Activated CD4-positive, alpha-beta T cell treated with anti-CD3 and anti-CD28 coated beads for 4 hours (primary cell): ENCODE measurements around the gene MXI1.

Experiments
- DNase-seq, 2 donors: peaks; one replicate each; pipeline ENCODE4 v3.0.0-alpha.2; 2020

The MXI1 gene

GRCh38 chr10:110207011-110207804, at the start of gene MXI1:
TSS of gene MXI1 (plus strand) at chr10:110207605. CDS start at chr10:110207809, 204 bp downstream.
- DNase-seq = peak; percentile 27 to 37

DNA sequence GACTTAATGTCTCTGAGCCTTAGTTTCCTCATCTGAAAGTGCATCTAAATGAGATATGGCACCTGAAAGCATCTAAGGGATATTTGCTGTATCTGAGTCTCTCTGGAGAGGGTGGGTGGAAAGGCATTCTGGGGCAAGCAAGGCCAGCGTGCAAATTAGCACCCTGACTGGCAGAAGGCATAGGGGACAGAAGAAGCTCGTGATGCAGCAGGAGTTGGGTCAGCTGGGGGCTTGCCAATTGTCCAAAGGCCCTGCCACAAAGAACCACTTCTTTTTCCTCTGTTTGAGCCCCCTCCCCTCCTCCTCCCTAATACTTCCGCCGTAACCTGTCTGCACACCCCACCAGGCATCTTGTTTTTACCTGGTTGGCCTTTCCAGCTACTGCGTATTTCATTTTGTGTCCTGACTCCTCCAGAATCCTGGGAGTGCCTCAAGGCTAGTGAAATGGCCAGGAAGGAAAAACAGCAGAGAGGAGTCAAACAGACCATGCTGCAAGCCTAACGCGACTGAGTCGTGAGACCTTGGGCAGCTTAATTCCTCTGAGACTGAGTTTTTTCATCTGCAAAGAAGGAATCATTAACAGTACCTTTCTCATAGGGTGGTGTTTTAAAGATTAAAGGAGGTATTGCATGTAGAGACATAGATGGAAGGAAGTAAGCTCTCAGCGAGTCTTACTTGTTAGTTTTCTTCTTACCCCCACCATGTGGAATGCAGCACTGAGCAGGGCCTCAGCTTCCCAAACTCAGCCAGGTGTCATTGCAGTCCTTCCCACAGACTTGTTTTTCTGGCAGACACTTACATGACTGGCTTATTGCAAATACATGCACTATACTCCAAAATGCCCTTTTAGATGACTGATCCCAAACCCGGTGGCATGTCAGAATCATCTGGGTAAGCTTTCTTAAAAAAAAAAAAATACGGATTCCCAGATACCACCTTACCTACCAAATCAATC, 49.1 kb upstream of the MXI1 start:
- no peak for DNase-seq

DNA sequence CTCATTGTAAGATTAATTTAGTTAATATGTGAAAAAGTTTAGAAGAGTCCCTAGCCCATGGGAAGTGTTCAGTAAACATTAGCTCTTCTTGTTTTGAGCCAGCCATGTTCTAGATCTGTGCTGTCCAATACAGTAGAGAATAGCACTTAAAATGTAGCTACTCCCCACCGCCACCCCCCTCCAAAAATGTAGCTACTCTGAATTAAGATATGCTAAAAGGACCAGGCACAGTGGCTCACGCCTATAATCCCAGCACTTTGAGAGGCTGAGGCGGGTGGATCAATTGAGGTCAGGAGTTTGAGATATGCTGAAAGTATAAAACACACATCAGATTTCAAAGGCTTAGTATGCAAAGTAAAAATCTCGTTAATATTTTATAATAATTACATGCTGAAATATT, 47.3 kb upstream of the MXI1 start:
- DNase-seq = no peak

DNA sequence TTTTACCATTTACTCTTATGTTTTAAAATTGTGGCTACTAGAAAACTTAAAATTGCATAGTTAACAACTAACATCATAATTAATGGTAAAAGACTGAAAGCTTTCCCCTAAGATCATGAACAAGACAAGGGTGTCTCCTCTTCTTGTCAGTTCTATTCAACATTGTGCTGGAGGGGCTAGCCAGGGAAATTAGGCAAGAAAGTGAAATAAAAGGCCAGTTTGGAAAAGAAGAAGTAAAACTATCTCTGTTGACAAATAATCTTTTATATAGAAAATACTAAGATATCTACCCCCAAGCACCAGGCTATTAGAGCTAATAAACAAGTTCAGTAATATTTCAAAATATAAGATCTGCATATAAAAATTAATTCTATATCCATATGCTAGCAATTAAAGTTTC, 46.9 kb upstream of the MXI1 start:
- DNase-seq = no peak

DNA sequence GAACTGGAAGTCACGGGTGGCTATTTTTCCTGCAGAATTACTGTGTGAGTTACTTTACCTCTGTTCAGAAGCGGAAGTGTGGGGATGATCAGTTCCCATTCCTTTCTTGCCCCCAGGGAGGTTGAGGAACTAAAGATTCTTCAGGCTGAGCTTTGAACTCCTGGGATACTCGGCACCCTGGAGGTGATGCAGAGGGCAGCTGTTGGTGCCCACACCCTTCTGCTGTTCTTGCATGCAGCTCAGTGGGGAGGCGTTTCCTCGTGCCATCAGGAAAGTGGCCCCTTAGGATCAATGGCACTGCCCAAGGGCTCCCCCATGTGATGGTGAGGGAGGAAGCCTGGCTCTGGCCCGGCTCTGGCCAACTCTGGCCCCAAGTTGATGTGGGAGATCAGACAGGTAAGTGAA, 44.7 kb upstream of the MXI1 start:
- DNase-seq = no peak

DNA sequence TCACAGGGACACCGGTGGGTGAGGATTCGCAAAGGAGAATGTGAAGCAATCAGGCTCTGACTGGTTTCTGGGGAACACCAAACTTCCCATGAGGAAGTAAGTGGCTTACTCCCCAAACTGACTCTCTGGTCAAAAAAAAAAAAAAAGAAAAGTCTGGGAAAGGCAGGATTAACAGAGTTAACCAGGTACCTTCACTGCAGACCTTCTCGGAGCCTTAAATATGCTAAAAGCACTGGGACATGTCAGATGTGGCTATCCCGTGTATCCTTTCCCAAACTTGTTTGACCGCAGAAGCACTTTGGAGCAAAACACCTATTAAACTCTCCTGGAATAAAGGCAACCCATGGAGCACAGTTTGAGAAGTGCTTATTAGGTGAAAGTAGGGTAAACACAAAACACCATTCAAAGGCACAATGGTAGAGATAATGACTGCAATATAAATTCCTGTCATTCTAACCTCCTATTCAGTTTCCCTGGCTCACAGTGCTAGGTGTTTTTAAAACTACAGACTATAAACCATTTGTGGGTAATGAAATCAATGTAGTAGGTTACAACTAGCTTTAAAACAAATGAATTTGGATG, 44.1 kb upstream of the MXI1 start:
- DNase-seq = no peak

GRCh38 chr10:110163841-110164240, 43.6 kb upstream of the MXI1 start:
- no peak for DNase-seq

- DNase-seq = no peak
Observed at GRCh38 chr10:110165239-110165638, 42.2 kb upstream of the MXI1 start.

- no peak for DNase-seq
Observed at GRCh38 chr10:110167149-110167548, 40.3 kb upstream of the MXI1 start.

GRCh38 chr10:110168601-110169481, 38.6 kb upstream of the MXI1 start:
- DNase-seq = no peak

GRCh38 chr10:110169586-110169985, 37.8 kb upstream of the MXI1 start:
- DNase-seq = no peak

GRCh38 chr10:110170142-110170971, 37.0 kb upstream of the MXI1 start:
- DNase-seq = no peak

DNA sequence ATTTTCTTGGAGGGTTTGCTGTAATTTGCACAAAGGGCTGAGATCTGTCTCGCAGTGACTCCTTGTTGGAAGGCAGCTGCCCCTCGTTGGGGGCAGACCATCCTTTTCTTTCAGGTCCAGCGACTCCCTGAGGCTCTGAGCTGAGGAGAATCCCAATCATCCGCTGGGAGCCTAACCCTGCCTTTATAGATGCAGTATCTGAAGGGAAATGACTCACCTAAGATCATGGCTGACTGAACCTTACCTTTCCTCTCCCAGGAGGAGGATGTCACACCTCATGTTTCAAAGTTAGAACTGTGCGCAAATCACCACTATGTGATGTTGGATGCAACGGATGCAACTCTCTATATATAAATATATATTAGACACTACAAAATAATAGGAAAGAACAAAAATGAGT, 36.4 kb upstream of the MXI1 start:
- no peak for DNase-seq

DNA sequence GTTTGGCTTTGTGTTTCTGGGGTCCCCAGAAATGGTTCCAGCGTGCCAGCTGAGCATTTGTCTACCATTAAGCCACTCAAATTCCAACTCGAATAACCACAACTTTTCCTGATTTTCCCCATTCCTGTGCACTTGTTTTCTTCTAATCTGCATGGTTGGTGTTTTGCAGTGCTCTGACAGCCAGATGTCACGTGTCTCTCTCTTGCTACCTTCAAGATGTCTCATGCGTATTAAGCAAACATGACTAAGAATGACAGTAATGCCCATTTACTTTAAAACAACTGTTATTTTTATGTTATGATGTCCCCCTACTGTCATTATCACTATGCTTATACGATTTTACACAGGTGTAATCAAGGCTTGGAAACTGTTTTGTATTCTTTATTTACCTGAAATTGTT, 35.2 kb upstream of the MXI1 start:
- no peak for DNase-seq

DNA sequence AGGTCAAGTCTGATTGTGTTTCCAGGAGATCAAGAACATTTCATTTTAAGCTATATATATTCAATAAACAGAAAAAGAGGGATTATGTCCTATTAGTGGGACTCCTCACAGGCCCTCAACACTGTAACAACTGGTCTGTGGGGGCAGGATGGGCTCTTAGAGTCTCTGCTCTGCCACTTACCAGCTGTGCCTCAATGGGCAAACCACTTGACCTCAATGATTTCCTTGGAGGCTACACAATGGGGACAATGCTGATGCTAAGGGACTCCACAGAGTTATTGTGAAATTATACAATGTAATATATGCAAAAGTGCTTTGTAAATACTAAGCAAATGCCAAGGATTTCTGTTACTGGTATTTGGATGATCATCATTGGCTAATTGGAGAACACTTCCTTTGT, 33.2 kb upstream of the MXI1 start:
- no peak for DNase-seq

GRCh38 chr10:110174816-110175215, 32.6 kb upstream of the MXI1 start:
- DNase-seq = no peak

GRCh38 chr10:110175406-110175805, 32.0 kb upstream of the MXI1 start:
- DNase-seq = no peak

DNA sequence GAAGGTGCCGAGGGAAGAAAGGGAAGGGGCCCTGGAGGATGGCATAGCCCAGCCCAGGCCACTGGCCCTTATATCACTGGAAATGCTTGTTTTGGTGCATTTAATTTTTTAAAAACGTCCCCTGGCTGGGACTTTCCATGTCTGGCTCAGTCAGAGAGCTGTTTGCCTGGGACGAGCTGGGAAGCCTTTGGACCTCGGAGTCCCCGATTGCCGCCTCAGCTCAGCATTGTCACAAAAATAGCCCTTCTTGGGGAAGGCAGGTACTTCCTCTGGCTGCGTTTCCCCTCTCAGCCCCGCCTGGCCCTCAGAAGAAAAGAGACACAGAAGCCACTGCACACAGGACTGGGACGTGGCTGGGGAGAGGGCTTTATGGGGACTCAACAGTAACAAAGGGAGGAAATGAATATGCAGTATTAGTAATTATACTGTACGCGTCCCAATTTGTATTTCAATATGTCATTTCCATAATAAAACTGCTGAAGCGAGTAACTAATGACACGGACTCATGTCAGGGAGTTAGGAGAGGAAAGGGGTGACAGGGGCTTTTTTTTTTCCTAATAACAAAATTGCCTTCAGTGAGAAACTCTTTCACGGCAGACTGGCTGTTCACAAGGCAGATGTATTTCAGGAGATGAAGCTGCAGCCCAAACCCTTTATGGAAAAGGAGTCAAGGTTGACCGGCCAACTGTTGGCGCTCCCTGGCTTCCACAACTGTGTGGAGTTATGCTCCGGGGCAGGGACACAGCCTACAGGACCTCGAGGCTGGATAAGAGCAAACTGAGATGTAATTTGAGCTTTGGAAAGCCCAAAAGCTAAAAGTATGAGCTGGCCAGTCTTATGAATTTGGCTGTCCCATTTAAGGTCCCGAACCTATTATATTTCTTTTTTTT, 31.0 kb upstream of the MXI1 start:
- DNase-seq = no peak

- no peak for DNase-seq
Observed at GRCh38 chr10:110179220-110179619, 28.2 kb upstream of the MXI1 start.

GRCh38 chr10:110181451-110181850, 26.0 kb upstream of the MXI1 start:
- no peak for DNase-seq

DNA sequence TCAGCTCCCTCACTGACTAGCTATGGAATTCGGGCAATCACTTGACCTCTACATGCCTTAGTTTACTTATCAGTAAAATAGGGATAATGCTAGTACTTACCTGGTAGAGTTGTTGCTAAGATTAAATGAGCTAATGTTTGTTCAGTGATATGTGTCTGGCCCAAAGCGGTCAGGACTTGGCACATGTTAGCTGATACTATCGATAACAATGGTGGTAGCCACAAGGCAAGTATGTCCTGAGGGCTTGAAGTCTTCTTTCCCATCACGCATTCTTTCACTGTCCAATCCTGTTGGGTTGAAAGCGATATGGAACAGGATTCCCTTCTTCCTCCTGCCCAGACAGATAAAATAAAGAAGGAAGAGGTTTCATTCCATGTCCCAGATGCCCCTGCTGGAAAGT, 25.5 kb upstream of the MXI1 start:
- DNase-seq = no peak
